Endothelial cell of umbilical vein (primary cell): ENCODE data around the gene KRT17. TPM values are rescaled to one million over a fixed set of nuclear protein-coding genes. Genes with fewer than 3 reads are reported as not detected.

Source experiments
- BruUV-seq: library from RNA; stranded (reverse); fragments of 400-500 nt; replicated peaks from 2 replicates; lab custom pipeline; 2021; lab: Mats Ljungman, UMichigan
- CTCF ChIA-PET: fragments of 300-600, 350-600 bp; sonication (Branson Sonifier 250); formaldehyde crosslinking; loops from one replicate; lab custom pipeline; 2021; ENCODE audit warnings: antibody characterized with exemption, inconsistent platforms; lab: Charles Lee
- POLR2A ChIA-PET: fragments of 300-600, 350-600 bp; sonication (Branson Sonifier 250); formaldehyde crosslinking; loops from one replicate; lab custom pipeline; 2021; ENCODE audit warnings: antibody characterized with exemption, inconsistent platforms; lab: Charles Lee
- DNase-seq: peaks from one replicate; pipeline ENCODE4 v3.0.0-alpha.2; 2011; ENCODE audit warnings: low read depth, low spot score
- FAIRE-seq: peaks from 2 replicates; lab custom pipeline; 2011; peaks lifted over from hg19 to GRCh38; lab: Jason Lieb, UNC
- H2AFZ ChIP-seq: 2 replicates; pipeline ENCODE4 v1.6.0; 2012; ENCODE audit warnings: low read depth, low read length, control low read depth, inconsistent platforms
- H3K27ac ChIP-seq: 2 replicates; pipeline ENCODE4 v1.5.1; 2011; ENCODE audit warnings: low read depth, mild to moderate bottlenecking, control low read depth, low read length, moderate library complexity; ENCODE audit not compliant: insufficient read depth
- H3K27me3 ChIP-seq, 2 experiments: 2 replicates each; pipeline versions ENCODE4 v1.6.0 to v1.6.1; 2011; ENCODE audit warnings: low read length in 2 of 2, mixed read lengths in 1 of 2; ENCODE audit not compliant: control insufficient read depth in 2 of 2, insufficient read depth in 2 of 2
- H3K36me3 ChIP-seq, 2 experiments: 2 replicates in 1 of 2; 3 replicates in 1 of 2; pipeline ENCODE4 v1.5.1; 2011; ENCODE audit warnings: low read length in 2 of 2, mild to moderate bottlenecking in 1 of 2, moderate library complexity in 1 of 2; ENCODE audit not compliant: control insufficient read depth in 2 of 2, insufficient read depth in 2 of 2; ENCODE audit errors: extremely low read depth in 1 of 2
- H3K4me1 ChIP-seq: 3 replicates; pipeline ENCODE4 v1.5.1; 2011; ENCODE audit warnings: mild to moderate bottlenecking, low read length; ENCODE audit not compliant: control insufficient read depth, insufficient read depth; ENCODE audit errors: extremely low read depth
- H3K4me2 ChIP-seq: 2 replicates; pipeline ENCODE4 v1.6.1; 2011; ENCODE audit warnings: low read length, control low read depth, mixed read lengths; ENCODE audit not compliant: insufficient read depth
- H3K4me3 ChIP-seq, 3 experiments: fragments of 200-600 bp in 1 of 3; sonication (generic), shearing (Covaris generic) in 1 of 3; replicated peaks in 1 of 3; 2 replicates each; pipeline ENCODE4 v1.5.1; 2011 to 2016; ENCODE audit warnings: control low read depth in 3 of 3, low read length in 3 of 3, mild to moderate bottlenecking in 2 of 3, inconsistent platforms in 1 of 3, low read depth in 1 of 3, moderate library complexity in 1 of 3; ENCODE audit not compliant: insufficient read depth in 1 of 3
- H3K79me2 ChIP-seq: 2 replicates; pipeline ENCODE4 v1.6.0; 2012; ENCODE audit warnings: low read length, inconsistent platforms; ENCODE audit not compliant: control insufficient read depth, insufficient read depth
- H3K9ac ChIP-seq: replicated peaks from 2 replicates; pipeline ENCODE3; 2011; ENCODE audit warnings: low read length, control low read depth; ENCODE audit not compliant: insufficient read depth; ENCODE audit errors: extremely low read depth
- H3K9me1 ChIP-seq: replicated peaks from 3 replicates; pipeline ENCODE4 v1.6.0; 2011; ENCODE audit warnings: mild to moderate bottlenecking, low read length; ENCODE audit not compliant: control insufficient read depth, insufficient read depth; ENCODE audit errors: extremely low read depth
- H3K9me3 ChIP-seq: replicated peaks from 2 replicates; pipeline ENCODE4 v1.5.1; 2012; ENCODE audit warnings: low read length, inconsistent platforms; ENCODE audit not compliant: control insufficient read depth, insufficient read depth
- H4K20me1 ChIP-seq: replicated peaks from 2 replicates; pipeline ENCODE3; 2011; ENCODE audit warnings: mild to moderate bottlenecking, low read length; ENCODE audit not compliant: control insufficient read depth, insufficient read depth; ENCODE audit errors: extremely low read depth
- EZH2 ChIP-seq: IDR thresholded peaks from 2 replicates; pipeline ENCODE4 v1.6.1; 2012; ENCODE audit warnings: borderline replicate concordance, low read depth, mild to moderate bottlenecking, moderate library complexity, low read length, inconsistent platforms; ENCODE audit not compliant: severe bottlenecking
- FOS ChIP-seq: IDR thresholded peaks from 2 replicates; pipeline ENCODE4 v1.6.1; 2011; ENCODE audit warnings: mild to moderate bottlenecking, low read length, moderate library complexity, borderline replicate concordance; ENCODE audit not compliant: insufficient read depth
- GATA2 ChIP-seq: IDR thresholded peaks from 2 replicates; pipeline ENCODE4 v1.7.0; 2011; ENCODE audit warnings: low read depth, mild to moderate bottlenecking, moderate library complexity, mixed read lengths, low read length; ENCODE audit not compliant: insufficient read length, insufficient read depth
- JUN ChIP-seq: IDR thresholded peaks from 2 replicates; pipeline ENCODE4 v1.6.1; 2011; ENCODE audit warnings: borderline replicate concordance, low read depth; ENCODE audit not compliant: insufficient read length, insufficient read depth
- MAX ChIP-seq: IDR thresholded peaks from 2 replicates; pipeline ENCODE4 v1.6.1; 2011; ENCODE audit not compliant: insufficient read depth, insufficient read length
- MYC ChIP-seq: IDR thresholded peaks from one replicate; pipeline ENCODE4 v1.6.1; 2011; ENCODE audit warnings: mild to moderate bottlenecking, low read depth, low read length
- POLR2A ChIP-seq: IDR thresholded peaks from 2 replicates; pipeline ENCODE4 v1.6.1; 2012; ENCODE audit warnings: low read depth, mild to moderate bottlenecking, control low read depth, low read length
- POLR2AphosphoS5 ChIP-seq: IDR thresholded peaks from 2 replicates; pipeline ENCODE4 v1.6.1; 2012; ENCODE audit warnings: low read depth, mild to moderate bottlenecking, control low read depth, low read length, moderate library complexity; ENCODE audit not compliant: insufficient read depth
- dilution Hi-C: fragments of 300-500 bp; cut with MboI; formaldehyde crosslinking; loops from one replicate; pipeline ENCODE4 v1.15.0; 2019; ENCODE audit warnings: low sequenced_read_pairs; ENCODE audit not compliant: extremely low pct_ligation_motif_present
- intact Hi-C: fragments of 100-400 bp; cut with micrococcal nuclease; formaldehyde crosslinking; loops from one replicate; pipeline ENCODE4 v1.10.0; 2022
- polyA plus RNA-seq, 4 experiments: library from polyadenylated mRNA; depleted of rRNA in 3 of 4; stranded (reverse) in 3 of 4; unstranded in 1 of 4; fragments of >200 nt; gene quantifications; 2 replicates each; pipeline versions ENCODE4 v1.2.1 to v1.2.3, GENCODE V29; 2011 to 2012; ENCODE audit warnings: missing spikeins in 1 of 4
- total RNA-seq: library from RNA; stranded (reverse); gene quantifications from 2 replicates; pipeline ENCODE4 v1.2.3, GENCODE V29; 2021
- TF ChIP-seq, protein P1 (sequence below), 2 donors: IDR thresholded peaks; 1 replicate in 1 of 2; 2 replicates in 1 of 2; pipeline ENCODE4 v1.5.1; 2011; ENCODE audit warnings: low read length in 2 of 2, mild to moderate bottlenecking in 2 of 2, moderate library complexity in 2 of 2, control low read depth in 1 of 2, inconsistent platforms in 1 of 2, low read depth in 1 of 2; ENCODE audit not compliant: insufficient read depth in 1 of 2; ENCODE audit errors: extremely low read depth in 1 of 2

Gene KRT17
- total and polyA plus RNA-seq, 2 donors (not counting 3 experiments of a cell fraction or from before 2014, with no cell fraction given): 0.83 to 1.6 TPM

GRCh38 chr17:41653421-41653820 lies 29.0 kb upstream of the KRT17 start:
- H3K4me3 ChIP-seq: no peak overlapping the region
- H3K79me2 ChIP-seq: no peaks in the 10 kb centered on the region
- BruUV-seq: no TSS peak
- no peaks in the 10 kb centered on the region for H3K36me3 ChIP-seq
- no peaks in the 10 kb centered on the region for H3K9me3 ChIP-seq
- no peak for FAIRE-seq
- H2AFZ ChIP-seq: no peak overlapping the region
- CTCF ChIA-PET: interaction anchor here (0.9 to 8.5 kb wide), 3 partner anchors 11 to 796 kb away, joined by 4 to 303 read pairs (median 25); no protein-coding TSS in a partner anchor
- no peak overlapping the region for H3K9ac ChIP-seq
- H4K20me1 ChIP-seq: no peaks in the 10 kb centered on the region
- DNase-seq: no peak
- no peak overlapping the region for H3K27ac ChIP-seq
- H3K27me3 ChIP-seq: no peaks in the 10 kb centered on the region
- dilution Hi-C loops (no loop called here), intact Hi-C loops (no loop called here)
- TF ChIP-seq MAX (no peak), GATA2 (no peak), POLR2AphosphoS5 (no peak), POLR2A (no peak), MYC (no peak), EZH2 (no peak), JUN (no peak), FOS (no peak)
- TF ChIP-seq, protein P1, sequence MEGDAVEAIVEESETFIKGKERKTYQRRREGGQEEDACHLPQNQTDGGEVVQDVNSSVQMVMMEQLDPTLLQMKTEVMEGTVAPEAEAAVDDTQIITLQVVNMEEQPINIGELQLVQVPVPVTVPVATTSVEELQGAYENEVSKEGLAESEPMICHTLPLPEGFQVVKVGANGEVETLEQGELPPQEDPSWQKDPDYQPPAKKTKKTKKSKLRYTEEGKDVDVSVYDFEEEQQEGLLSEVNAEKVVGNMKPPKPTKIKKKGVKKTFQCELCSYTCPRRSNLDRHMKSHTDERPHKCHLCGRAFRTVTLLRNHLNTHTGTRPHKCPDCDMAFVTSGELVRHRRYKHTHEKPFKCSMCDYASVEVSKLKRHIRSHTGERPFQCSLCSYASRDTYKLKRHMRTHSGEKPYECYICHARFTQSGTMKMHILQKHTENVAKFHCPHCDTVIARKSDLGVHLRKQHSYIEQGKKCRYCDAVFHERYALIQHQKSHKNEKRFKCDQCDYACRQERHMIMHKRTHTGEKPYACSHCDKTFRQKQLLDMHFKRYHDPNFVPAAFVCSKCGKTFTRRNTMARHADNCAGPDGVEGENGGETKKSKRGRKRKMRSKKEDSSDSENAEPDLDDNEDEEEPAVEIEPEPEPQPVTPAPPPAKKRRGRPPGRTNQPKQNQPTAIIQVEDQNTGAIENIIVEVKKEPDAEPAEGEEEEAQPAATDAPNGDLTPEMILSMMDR (IDR thresholded peaks at IDR 0.05; ENCODE audit: extremely low read depth in 1 of 2, insufficient read depth in 1 of 2, low read depth in 1 of 2, low read length in 2 of 2): no peak
- POLR2A ChIA-PET: interaction anchor here (0.6 kb wide), 1 partner anchor 276 kb away, joined by 3 read pairs; no protein-coding TSS in a partner anchor
- no peaks in the 10 kb centered on the region for H3K9me1 ChIP-seq
- peaks cover 2% of the 10 kb centered on the region for H3K4me1 ChIP-seq
- H3K4me2 ChIP-seq: no peak overlapping the region
